Endothelial cell of umbilical vein (primary cell): ENCODE data around the gene S100A9.

Experiments
- CTCF ChIP-seq, 2 donors: IDR thresholded peaks; 1 replicate in 1 of 2; 2 replicates in 1 of 2; pipeline ENCODE4 v1.5.1; 2011; ENCODE audit warnings: low read length in 2 of 2, mild to moderate bottlenecking in 2 of 2, moderate library complexity in 2 of 2, control low read depth in 1 of 2, inconsistent platforms in 1 of 2, low read depth in 1 of 2; ENCODE audit not compliant: insufficient read depth in 1 of 2; ENCODE audit errors: extremely low read depth in 1 of 2
- EZH2 ChIP-seq: IDR thresholded peaks from 2 replicates; pipeline ENCODE4 v1.6.1; 2012; ENCODE audit warnings: borderline replicate concordance, low read depth, mild to moderate bottlenecking, moderate library complexity, low read length, inconsistent platforms; ENCODE audit not compliant: severe bottlenecking
- FOS ChIP-seq: IDR thresholded peaks from 2 replicates; pipeline ENCODE4 v1.6.1; 2011; ENCODE audit warnings: mild to moderate bottlenecking, low read length, moderate library complexity, borderline replicate concordance; ENCODE audit not compliant: insufficient read depth
- JUN ChIP-seq: IDR thresholded peaks from 2 replicates; pipeline ENCODE4 v1.6.1; 2011; ENCODE audit warnings: borderline replicate concordance, low read depth; ENCODE audit not compliant: insufficient read length, insufficient read depth
- MYC ChIP-seq: IDR thresholded peaks from one replicate; pipeline ENCODE4 v1.6.1; 2011; ENCODE audit warnings: mild to moderate bottlenecking, low read depth, low read length
- POLR2A ChIP-seq: IDR thresholded peaks from 2 replicates; pipeline ENCODE4 v1.6.1; 2012; ENCODE audit warnings: low read depth, mild to moderate bottlenecking, control low read depth, low read length
- POLR2AphosphoS5 ChIP-seq: IDR thresholded peaks from 2 replicates; pipeline ENCODE4 v1.6.1; 2012; ENCODE audit warnings: low read depth, mild to moderate bottlenecking, control low read depth, low read length, moderate library complexity; ENCODE audit not compliant: insufficient read depth
- TF ChIP-seq, protein P1 (sequence below): IDR thresholded peaks from 2 replicates; pipeline ENCODE4 v1.6.1; 2011; ENCODE audit not compliant: insufficient read depth, insufficient read length

DNA sequence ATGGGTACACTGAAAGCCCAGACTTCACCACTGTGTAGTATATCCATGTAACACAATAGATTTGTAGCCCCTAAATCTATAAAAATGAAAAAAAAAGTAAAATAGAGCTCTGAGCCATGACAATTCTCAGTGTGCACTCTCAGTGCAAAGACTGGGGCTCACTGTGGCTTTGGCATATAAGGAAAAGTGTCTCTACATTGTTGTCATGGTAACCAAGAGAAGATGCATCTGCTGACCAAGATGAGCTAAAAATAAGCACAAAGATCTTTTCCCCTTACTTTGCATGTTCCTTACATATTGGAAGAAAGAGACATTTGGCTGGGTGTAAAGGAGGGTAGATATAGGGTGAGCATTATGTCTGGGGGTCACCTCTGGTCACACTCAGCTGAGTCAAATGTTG lies 21.0 kb upstream of the S100A9 start:
- TF ChIP-seq CTCF (IDR thresholded peaks at IDR 0.05; ENCODE audit: extremely low read depth in 1 of 2, insufficient read depth in 1 of 2, low read depth in 1 of 2, low read length in 2 of 2) (no peak), POLR2AphosphoS5 (no peak), EZH2 (no peak), POLR2A (no peak), MYC (no peak), FOS (no peak), JUN (no peak)
- TF ChIP-seq, protein P1, sequence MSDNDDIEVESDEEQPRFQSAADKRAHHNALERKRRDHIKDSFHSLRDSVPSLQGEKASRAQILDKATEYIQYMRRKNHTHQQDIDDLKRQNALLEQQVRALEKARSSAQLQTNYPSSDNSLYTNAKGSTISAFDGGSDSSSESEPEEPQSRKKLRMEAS, result no peak
